HG03378 (cell line): ENCODE results near the gene TXNRD2.

Experiments used
- ATAC-seq: cut with Tn5 transposase; IDR thresholded peaks from one replicate; pipeline ENCODE4 v1.9.1; 2021; ENCODE audit warnings: mild to moderate bottlenecking, moderate library complexity; ENCODE audit not compliant: unreplicated experiment

Gene TXNRD2

DNA sequence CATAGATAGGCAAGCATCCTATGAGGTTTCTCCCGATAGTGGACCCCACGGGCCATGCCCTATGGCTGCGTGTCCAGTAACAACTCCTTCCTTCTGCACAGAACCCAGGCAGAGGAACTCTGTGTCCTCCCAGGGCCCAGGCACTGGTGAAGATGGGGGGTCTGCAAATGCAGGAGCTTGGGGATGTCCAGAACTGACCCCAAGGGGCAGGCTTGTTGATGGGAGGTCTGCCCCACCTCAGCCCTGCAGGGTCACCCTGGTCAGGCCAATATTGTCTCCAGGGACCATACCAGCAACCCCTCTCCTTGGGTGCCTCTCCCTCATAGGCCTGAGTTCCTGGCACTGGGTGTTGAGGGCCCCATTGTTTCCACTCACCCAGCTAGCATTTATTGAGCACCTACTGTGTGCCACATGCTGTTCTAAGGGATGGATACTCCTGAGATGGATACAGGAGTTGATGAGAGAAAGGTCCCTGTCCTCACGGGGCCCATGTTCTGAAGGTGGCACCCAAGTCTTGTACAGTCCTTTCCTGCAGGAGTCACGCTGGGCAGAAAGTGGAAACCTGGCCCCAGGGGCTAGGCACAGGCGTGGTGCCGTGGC, 26.3 kb upstream of the TXNRD2 start:
- ATAC-seq = no peak

GRCh38 chr22:19966908-19967750, 25.5 kb upstream of the TXNRD2 start:
- no peak for ATAC-seq

DNA sequence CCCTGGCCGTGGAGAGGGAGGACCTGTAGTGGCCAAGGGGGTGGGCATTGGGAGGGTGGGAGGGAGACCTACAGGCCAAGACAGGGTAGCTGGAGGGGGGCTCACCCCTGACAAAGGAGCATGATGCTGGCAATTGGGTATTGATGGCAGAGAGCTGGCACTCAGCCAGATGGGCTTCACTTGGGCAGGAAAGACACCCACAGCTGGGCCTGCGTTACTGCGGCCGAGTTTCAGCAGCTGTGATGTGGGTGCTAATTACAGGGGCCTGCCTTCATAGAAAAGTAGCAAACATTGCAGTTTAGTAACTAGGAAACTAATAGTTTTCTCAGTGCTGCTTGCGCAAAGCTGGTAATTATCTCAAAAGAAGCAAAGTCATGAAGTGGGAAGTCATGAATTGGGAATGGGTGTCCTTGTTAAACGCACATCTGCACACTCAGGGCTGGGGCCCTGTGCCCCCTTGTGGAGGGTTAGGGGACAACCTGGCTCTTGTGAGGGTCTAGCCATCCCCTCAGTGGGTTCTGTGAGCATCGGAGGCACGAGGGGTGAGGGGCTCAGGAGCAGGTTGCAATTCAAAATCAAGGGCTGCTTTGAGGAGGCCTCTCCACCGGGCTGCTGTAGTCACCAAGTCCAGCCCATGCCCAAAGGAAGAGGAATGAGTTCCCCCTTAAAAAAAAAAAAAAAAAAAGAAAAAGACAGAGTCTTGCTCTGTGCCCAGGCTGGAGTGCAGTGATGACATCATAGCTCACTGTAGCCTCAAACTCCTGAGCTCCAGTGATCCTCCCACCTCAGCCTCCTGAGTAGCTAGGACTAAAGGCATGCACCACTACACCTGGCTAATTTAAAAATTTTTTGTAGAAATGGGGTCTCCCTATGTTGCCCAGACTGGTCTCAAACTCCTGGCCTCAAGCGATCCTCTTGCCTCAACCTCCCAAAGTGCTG, 24.4 kb upstream of the TXNRD2 start:
- ATAC-seq = no peak

DNA sequence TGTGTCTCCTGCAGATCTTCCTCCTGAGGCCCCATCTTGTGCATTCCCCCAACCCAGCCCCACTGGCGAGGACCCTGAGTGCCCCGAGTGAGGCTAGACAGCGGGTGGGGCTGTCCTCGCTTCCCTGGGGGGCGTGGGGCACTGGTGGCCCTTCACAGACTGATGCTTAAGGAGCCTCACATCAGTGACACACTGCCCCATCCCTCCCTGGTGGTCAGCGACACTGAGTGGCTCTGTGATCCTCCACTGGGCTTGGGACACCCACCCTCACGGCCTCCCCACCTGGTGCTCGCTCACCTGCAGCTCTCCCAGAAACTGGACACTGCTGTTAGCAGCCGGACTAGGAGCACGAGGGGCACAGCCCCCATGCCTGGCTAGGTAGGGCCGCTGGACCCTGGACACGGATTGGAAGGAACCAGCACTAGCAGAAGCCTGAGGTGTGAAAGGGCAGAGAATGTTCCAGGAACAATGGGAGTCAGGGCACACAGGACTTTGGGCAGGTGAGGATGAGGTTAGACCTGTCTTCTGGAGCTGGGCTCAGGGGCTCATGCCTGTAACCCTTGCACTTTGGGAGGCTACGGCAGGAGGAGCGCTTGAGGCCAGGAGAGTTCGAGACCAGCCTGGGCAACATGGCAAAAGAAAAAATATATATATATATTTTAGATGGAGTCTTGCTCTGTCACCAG, 23.2 kb upstream of the TXNRD2 start:
- ATAC-seq = no peak

DNA sequence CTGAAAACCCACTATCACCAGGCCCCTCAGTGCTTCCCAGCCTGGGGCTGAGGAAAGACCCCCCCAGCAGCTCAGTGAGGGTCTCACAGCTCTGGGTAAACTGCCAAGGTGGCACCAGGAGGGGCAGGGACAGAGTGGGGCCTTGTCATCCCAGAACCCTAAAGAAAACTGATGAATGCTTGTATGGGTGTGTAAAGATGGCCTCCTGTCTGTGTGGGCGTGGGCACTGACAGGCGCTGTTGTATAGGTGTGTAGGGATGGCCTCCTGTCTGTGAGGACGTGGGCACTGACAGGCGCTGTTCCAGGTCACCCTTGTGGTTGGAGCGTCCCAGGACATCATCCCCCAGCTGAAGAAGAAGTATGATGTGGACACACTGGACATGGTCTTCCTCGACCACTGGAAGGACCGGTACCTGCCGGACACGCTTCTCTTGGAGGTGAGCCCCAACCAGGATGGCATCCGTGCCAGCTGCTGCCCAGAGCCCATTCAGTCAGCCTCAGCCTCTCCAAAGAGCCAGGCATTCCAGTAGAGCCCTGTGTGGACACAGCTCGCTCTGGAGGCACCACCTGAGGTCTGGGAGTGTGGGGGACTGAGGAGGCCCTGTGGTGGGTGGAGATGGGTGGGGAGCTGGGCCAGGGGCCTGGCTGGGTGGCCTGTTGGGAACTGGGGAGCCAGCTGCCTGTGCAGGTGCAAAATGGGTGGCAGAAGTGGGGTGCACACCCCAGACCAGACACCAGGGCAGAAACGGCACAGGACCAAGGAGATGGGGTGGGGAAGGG, 22.4 kb upstream of the TXNRD2 start:
- no peak for ATAC-seq

GRCh38 chr22:19962909-19963806, 21.5 kb upstream of the TXNRD2 start:
- no peak for ATAC-seq

DNA sequence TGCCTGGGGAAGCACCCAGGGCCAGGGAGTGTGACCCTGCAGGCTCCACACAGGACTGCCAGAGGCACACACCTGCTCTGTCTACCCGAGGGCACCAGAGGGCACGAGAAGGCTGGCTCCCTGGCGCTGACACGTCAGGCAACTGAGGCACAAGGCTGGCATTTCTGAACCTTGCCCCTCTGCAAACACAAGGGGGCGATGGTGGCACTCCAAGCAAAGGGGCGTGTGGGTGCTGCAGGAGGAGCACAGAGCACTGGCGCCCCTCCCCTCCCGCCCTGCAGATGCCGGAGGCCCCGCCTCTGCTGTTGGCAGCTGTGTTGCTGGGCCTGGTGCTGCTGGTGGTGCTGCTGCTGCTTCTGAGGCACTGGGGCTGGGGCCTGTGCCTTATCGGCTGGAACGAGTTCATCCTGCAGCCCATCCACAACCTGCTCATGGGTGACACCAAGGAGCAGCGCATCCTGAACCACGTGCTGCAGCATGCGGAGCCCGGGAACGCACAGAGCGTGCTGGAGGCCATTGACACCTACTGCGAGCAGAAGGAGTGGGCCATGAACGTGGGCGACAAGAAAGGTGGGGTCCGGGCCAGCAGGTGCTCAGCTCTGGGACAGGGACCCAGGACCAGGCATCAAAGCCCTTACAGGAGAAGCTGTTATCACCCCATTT, 20.8 kb upstream of the TXNRD2 start:
- no peak for ATAC-seq

DNA sequence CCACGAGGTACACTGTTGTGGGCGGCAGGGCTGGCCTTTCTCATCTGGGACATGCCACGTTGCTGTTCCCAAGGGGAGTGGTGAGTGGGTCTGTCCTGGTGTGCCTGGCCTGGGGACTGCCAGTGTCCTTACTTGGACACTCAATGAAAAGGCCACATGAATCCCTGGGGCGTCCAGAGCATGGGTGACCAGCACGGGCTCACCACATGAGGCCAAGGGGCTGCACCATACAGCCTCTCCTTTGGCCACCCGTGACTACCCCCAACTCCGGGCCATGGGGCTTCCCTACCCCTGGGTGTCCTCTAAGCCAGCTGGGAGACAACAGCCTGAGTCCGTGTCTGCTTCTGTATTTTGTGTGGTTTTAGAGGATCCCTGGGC, 20.2 kb upstream of the TXNRD2 start:
- ATAC-seq = no peak

DNA sequence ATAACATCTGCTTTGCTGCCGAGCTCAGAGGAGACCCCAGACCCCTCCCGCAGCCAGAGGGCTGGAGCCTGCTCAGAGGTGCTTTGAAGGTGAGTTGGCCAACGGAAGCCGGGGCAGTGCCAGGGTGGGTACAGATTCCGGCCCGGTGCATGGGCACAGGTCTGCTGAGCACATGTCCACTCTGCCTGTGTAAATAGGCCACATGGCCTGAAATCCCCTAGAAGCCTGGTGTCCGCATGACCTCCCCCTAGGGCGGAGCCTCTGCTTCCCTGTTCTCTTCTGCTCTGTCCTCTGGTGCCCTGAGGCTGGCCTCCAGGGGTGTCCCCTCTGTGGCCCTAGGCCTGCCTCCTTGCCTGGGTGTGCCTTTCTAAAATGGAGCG, 19.6 kb upstream of the TXNRD2 start:
- ATAC-seq = no peak

DNA sequence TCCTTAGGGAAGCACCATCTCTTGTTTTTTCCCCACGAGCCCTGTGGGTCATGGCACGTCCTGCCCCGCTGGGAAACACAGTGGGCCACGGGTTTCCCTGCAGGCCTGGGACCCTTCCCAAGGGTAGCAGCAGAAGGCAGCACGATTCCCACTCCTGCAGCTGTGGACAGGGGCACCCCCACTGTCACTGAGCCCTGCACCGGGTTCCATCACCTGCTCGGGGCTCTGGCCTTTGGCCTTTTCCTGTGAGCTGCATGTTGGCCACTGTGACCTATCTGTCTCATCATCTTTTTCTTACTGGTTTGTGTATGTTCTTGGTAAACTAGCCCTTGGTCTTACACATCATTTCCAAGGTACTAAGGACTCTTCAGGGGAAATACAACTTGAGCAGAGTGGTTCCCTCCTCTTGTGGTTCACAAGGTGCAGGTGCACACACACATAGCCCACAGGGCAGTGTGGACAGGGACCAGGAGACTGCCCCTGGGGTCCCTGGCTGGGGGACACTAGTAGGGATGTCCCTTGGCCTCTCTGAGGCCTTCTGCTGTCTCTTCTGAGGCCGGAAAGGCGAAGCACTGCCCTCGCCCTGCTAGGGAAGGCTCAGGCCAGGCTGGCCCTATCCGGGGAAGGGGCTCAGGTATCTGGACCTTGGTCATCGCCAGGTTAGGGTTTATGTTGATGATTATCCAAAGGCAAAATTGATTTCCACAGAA, 19.0 kb upstream of the TXNRD2 start:
- no peak for ATAC-seq

DNA sequence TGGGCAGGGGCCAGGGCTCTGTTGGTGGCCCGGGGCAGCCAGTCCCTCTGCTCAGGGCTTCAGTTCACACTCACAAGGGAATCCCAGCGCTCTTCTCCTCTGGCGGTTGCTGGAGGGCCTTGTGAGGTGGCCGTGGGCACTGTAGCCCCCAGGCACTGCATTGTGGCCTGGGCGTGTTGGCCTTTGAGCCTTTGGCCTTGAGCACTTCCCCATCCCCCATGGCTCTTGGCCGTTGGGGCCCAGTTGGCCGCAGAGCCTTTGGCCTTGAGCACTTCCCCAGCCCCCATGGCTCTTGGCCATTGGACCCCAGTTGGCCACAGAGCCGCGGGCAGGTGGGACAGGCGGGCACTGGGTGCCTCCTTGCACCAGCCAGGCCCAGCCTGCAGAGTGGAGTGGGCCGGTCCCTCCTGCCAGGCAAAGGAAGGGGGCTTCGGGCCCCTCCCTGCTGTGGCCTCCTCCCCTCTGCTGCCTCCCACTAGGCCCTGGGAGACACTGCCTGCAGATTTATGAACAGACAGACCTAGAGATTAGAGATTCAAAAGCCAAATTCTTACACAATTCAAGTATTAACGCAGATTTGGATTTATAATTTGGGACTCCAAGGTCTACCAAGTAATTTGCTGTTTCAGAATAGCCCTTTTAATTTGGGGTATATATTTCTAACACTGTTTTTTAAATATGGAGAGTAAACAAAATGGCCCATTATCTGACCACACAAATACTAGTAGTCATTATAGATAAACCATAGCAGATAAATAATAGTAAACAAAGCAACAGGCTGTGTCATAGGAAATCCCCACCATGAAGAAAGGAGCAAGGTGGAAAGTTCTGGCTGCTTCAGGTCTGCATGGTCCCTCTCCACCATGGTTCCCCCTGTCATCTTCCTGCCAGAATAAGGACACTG, 18.2 kb upstream of the TXNRD2 start:
- ATAC-seq = no peak

- no peak for ATAC-seq
Measured at GRCh38 chr22:19959043-19959586, 17.5 kb upstream of the TXNRD2 start.

- ATAC-seq = no peak
Measured at GRCh38 chr22:19958083-19959042, 16.7 kb upstream of the TXNRD2 start.

DNA sequence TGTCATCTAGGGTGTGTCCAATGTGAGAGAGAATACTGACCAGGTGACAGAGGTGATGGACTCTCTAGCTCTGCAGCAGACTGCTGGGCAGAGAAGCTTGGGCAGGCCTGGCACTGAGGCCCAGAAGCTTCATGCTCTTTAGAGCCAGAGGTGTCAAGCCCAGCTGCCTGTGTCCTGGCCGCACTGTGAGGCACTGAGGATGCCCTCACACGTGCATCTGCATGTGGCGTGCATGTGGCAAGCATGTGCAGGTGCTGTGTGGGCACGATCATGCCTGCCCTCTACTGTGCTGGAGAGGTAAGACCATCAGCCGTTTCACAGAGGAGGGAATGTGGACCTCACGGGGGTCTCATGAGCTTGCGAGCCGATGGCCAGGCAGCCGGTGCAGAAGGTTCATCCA, 15.8 kb upstream of the TXNRD2 start:
- ATAC-seq = no peak

DNA sequence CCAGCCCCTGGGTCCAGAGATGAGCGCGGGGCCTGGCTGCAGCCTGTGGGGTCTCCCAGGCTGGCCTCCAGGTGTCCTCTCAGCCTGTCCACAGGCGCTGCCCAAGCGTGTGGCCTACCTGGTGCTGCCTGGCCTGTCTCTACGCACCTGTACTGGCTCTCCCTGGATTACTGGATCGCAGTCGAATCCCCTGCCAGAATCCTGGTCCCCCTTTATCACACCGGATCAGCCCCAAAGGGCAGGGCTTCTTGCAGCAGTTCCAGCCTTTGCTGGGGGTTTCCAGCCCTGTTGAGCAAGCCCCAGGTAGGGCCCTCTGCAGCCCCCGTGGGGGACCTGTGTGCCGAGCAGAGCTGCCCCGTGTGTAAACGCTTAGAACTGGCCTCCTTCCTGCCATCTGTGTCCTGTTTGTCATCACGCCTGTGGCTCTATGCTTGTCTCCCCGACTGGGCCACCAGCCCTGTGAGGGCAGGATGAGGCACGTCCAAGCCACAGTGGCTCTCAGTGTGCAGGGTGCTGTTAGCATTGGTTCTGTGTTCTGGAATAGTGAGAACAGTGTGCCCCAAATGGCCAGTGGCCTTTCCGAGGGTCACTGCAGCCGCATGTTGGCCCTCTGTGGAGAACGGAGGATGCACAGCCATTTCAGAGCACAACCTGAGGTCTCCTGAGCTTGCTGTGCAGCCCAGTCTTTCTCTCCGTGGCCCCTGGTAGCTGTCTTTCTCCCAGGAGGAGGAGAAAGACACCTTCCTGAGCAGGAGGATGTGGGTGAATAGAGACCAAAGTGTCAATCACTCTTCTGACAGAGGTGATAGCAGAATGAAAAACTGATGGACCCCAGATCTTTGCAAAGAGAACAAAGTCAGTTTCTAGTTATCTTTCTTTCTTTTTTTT, 13.9 kb upstream of the TXNRD2 start:
- no peak for ATAC-seq
